Ovary (tissue), 9 donors: ENCODE data around the gene EEF1G. TPM values are rescaled to one million over a fixed set of nuclear protein-coding genes. Genes with fewer than 3 reads are reported as not detected.

Source experiments
- DNase-seq, 5 donors: peaks; one replicate each; pipeline ENCODE4 v3.0.0-alpha.2; 2019 to 2020
- H3K27ac ChIP-seq, 2 donors: fragments of 200-600 bp; one replicate each; pipeline versions ENCODE4 v1.5.1 to v1.8.0; 2019 to 2022
- H3K27me3 ChIP-seq: fragments of 200-600 bp; one replicate; pipeline ENCODE4 v1.8.0; 2022
- H3K36me3 ChIP-seq: fragments of 200-600 bp; sonication (generic); one replicate; pipeline ENCODE4 v1.5.1; 2019
- H3K4me1 ChIP-seq: one replicate; pipeline ENCODE4 v1.8.1; 2013; ENCODE audit warnings: mild to moderate bottlenecking, moderate library complexity; ENCODE audit not compliant: insufficient read depth
- H3K4me3 ChIP-seq: fragments of 200-600 bp; sonication (generic); one replicate; pipeline ENCODE4 v1.5.1; 2017
- H3K9me3 ChIP-seq, 2 donors: fragments of 200-600 bp in 1 of 2; sonication (generic) in 1 of 2; one replicate each; pipeline versions ENCODE4 v1.5.1 to v1.8.1; 2013 to 2019; ENCODE audit warnings: mild to moderate bottlenecking in 1 of 2, moderate library complexity in 1 of 2
- EP300 ChIP-seq: sonication (generic); formaldehyde crosslinking; IDR thresholded peaks from one replicate; pipeline ENCODE4 v1.6.1; 2017; ENCODE audit warnings: antibody characterized with exemption
- POLR2A ChIP-seq: fragments of 450-650 bp; IDR thresholded peaks from one replicate; pipeline ENCODE4 v1.6.1; 2017; ENCODE audit warnings: antibody characterized with exemption, mild to moderate bottlenecking, moderate library complexity
- WGBS, 3 donors: extraction: QIAGEN DNeasy Blood & Tissue Kit in 1 of 3; methylation state at CpG; one replicate each; pipeline versions ENCODE4 v1.1.5 to v1.1.7; 2013 to 2017; 5-methylcytosine and 5-hydroxymethylcytosine counted together
- intact Hi-C, 4 donors: fragments of 100-400 bp; cut with DNase I; formaldehyde crosslinking; loops; one replicate each; pipeline versions ENCODE4 v1.11.0 to v1.15.1; 2022 to 2023
- polyA plus RNA-seq, 2 donors: library from polyadenylated mRNA; stranded (reverse); fragments of 200-250 nt in 1 of 2; fragments of 350-450 nt in 1 of 2; fragmentation: Illumina TruSeq in 1 of 2; extraction: RNeasy Lipid Tissue Mini Kit (QIAGEN cat#74804) in 1 of 2; gene quantifications; one replicate each; pipeline ENCODE4 v1.2.3, GENCODE V29; 2013 to 2014
- total RNA-seq, 7 donors: library from RNA; depleted of rRNA in 2 of 7; stranded (reverse); fragments of >200 nt in 2 of 7; fragmentation: NEBNext Ultra II Directional in 3 of 7; extraction: Animal tissue kit (Norgen Biotek cat#: 25700) in 3 of 7; gene quantifications; one replicate each; pipeline versions ENCODE4 v1.1.0 to v1.2.4, GENCODE V29; 2016 to 2023
- TF ChIP-seq, protein P1 (sequence below), 3 donors: fragments of 450-650 bp in 2 of 3; fragments of 200-600 bp in 1 of 3; IDR thresholded peaks; one replicate each; pipeline versions ENCODE4 v1.5.1 to v1.8.0; 2016 to 2022; ENCODE audit warnings: antibody characterized with exemption in 3 of 3, mild to moderate bottlenecking in 1 of 3
- donor health status: DM: no; HTN: no; CAD: no; lungs with moderate emphysema.
- donor health status: DM: no; HTN: no; CAD: no.
- donor health status: Bipolar disorder and iron deficiency.
- donor health status: DM: yes; HTN: yes; CAD: no.
- donor health status: DM: no; HTN: no; CAD: no.
- donor health status: DM: yes; HTN: yes; CAD: no.

Gene EEF1G
- total and polyA plus RNA-seq, 9 donors: 2,147 to 3,023 (median 2,476) TPM

DNA sequence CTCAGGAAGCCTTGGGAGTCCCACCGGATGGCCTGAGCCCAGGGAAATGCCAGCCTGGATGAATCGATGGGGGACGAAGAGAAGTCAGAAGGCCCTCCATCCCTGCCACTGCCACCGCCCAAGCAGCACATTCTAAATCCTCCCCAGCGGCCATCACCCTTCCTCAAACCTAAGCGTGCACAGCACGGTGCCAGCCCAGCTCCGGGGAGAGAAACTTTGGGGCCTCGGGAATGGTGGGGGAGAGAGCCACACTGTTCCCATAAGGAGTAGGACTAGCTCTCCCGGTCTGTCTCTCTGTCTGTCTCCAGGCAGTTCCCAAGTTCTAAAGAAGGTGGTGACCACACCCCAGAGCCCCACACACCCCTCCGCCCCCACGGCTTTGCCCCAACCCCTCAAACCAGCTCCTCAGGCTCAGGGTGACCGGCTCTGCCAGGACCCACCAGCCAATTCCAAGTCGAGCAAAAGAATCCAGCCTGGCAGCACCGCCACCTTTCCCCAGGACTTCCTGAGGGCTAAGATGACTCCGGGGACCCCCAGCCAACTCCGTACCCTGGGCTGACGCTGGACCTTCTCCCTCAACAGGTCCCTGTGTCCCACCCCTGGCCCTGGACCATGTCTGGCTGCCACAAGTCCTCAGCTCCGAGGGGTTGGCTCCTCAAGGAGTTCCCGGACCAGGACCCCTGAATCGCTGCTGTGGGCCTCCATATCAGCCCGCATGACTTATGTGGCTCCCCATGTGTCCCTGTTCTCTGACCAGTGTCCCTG is 29.8 kb downstream of the EEF1G start:
- intact Hi-C loops: loop anchor here (2.0 to 5.0 kb wide), 4 partner anchors 112 to 147 kb away; no protein-coding TSS in a partner anchor
- Histone ChIP-seq H3K27ac (peak overlapping the region; percentile 68 to 94), H3K27me3 (no peaks in the 10 kb centered on the region), H3K4me3 (peak overlapping the region; percentile 99), H3K4me1 (peaks cover 40% of the 10 kb centered on the region), H3K9me3 (no peaks in the 10 kb centered on the region), H3K36me3 (no peaks in the 10 kb centered on the region)
- 12 to 34% (median 18%) methylated on average over 22 of the region's 22 CpGs for WGBS, 3 donors
- no peak for TF ChIP-seq EP300
- TF ChIP-seq POLR2A: no peak
- TF ChIP-seq, protein P1, sequence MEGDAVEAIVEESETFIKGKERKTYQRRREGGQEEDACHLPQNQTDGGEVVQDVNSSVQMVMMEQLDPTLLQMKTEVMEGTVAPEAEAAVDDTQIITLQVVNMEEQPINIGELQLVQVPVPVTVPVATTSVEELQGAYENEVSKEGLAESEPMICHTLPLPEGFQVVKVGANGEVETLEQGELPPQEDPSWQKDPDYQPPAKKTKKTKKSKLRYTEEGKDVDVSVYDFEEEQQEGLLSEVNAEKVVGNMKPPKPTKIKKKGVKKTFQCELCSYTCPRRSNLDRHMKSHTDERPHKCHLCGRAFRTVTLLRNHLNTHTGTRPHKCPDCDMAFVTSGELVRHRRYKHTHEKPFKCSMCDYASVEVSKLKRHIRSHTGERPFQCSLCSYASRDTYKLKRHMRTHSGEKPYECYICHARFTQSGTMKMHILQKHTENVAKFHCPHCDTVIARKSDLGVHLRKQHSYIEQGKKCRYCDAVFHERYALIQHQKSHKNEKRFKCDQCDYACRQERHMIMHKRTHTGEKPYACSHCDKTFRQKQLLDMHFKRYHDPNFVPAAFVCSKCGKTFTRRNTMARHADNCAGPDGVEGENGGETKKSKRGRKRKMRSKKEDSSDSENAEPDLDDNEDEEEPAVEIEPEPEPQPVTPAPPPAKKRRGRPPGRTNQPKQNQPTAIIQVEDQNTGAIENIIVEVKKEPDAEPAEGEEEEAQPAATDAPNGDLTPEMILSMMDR (IDR thresholded peaks at IDR 0.05): no peak
- DNase-seq: peak in 1 of 5 donors; percentile 52

DNA sequence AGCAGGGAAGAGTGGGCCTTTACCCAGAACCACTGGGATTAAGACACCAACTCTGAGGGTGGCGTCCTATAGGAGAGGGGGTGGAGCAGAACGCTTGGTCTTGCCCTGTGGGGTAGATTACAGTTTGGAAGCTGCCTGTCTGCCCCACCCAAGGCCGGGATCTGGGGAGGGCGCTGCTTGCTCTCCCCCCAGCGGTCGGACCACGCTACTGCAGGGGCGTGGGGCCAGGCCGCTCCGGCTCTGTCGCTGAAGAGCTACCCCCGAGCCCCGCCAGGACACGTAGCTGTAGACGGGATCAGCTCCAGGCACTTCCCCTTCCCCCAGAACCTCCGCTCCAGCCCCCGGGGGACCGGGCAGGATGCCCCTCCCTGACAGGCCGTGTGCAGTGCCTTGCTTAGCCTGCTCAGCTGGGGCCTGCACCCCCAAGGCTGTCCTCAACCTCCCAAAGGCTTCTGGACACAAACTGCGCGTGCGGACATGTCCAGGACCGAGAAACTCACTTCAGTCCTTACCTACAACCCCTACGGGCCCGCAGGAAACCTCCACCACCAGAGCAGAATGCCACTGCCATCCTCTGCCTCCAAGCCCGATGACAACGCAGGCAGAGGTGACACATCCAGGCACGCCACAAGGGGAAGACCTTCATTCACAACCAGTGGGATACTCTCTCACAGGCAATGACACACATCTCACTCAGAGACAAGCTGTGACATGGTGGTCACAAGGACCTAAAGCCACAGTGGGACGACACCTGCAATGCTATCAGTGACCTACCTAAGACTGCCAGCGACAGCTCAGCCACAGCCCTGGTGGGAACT is 30.7 kb downstream of the EEF1G start:
- peaks cover 47% of the 10 kb centered on the region for H3K4me1 ChIP-seq
- TF ChIP-seq POLR2A: no peak
- TF ChIP-seq, protein P1 (IDR thresholded peaks at IDR 0.05): peak; percentile 96 to 98 (median 98)
- peak overlapping the region; percentile 99 for H3K4me3 ChIP-seq
- H3K36me3 ChIP-seq: no peaks in the 10 kb centered on the region
- intact Hi-C loops: loop anchor here (2.0 to 5.0 kb wide), 3 partner anchors 111 to 146 kb away; no protein-coding TSS in a partner anchor
- peak; percentile 75 to 86 (median 84) for DNase-seq
- 11 to 15% (median 12%) methylated on average over 13 to 30 of the region's 30 CpGs for WGBS, 3 donors
- H3K27ac ChIP-seq: peak overlapping the region; percentile 68 to 94
- no peaks in the 10 kb centered on the region for H3K27me3 ChIP-seq
- H3K9me3 ChIP-seq: no peaks in the 10 kb centered on the region

DNA sequence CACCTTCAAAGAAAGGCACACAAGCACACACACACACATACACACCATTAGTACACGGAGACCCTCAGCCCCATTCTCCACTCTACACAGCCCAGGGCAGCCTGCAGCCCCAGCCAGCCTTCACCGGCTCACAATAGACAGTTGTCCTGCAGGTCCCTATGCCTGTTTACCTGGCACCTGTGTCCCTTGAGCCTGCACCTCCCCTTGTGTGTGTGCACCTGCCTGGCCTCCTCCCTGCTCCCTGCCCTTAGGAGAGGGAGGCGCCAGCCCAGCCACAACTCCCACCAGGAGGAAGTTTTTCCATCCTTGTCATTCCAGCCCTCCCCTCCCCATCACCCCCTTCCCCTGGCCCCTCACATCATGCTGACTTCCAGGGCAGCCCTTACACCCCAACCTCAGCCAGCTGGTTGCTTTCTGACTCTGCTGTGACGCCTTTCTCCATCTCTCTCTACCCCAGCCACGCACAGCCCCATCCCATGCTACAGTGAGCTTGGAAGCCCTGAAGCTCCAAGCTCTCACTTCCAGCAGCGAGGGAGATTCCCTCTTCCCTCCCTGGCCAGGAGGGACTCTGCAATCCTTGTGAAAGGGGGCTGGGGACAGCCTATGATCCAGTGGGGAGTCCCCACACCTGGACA is 31.5 kb downstream of the EEF1G start:
- DNase-seq: no peak
- Histone ChIP-seq H3K4me1 (peaks cover 46% of the 10 kb centered on the region), H3K27ac (peak overlapping the region; percentile 68 to 94), H3K4me3 (peak overlapping the region; percentile 99), H3K9me3 (no peaks in the 10 kb centered on the region), H3K36me3 (no peaks in the 10 kb centered on the region), H3K27me3 (no peaks in the 10 kb centered on the region)
- 33 to 48% (median 47%) methylated on average over 6 of the region's 6 CpGs for WGBS, 3 donors
- intact Hi-C loops: loop anchor here (2.0 to 5.0 kb wide), 3 partner anchors 110 to 145 kb away; no protein-coding TSS in a partner anchor
- no peak for TF ChIP-seq EP300
- TF ChIP-seq POLR2A: no peak
- TF ChIP-seq, protein P1 (IDR thresholded peaks at IDR 0.05): no peak
